ENCODE results near the gene ZC3H12C.

GRCh38 chr11:110053848-110054414 lies 39.3 kb upstream of the ZC3H12C start:
- no peak for TF ChIP-seq POLR2A (IDR thresholded peaks at IDR 0.05)
- TF ChIP-seq CTCF (IDR thresholded peaks at IDR 0.05) = no peak

All from Peyer's patch (tissue), 4 donors.